Right lobe of liver (tissue), 6 donors: ENCODE measurements around the gene YJU2. TPM values are rescaled to one million over a fixed set of nuclear protein-coding genes. Genes with fewer than 3 reads are reported as not detected.

ENCODE experiments used
- ATAC-seq, 4 donors: fragments of 200-7000 bp; cut with Tn5 transposase; one replicate each; pipeline ENCODE4 v1.9.1; 2020; ENCODE audit warnings: mild to moderate bottlenecking in 4 of 4, moderate library complexity in 4 of 4
- DNase-seq, 3 donors: peaks; one replicate each; pipeline ENCODE4 v3.0.0-alpha.2; 2020
- H3K27ac ChIP-seq, 3 donors: fragments of 200-600 bp; one replicate each; pipeline ENCODE4 v1.8.0; 2022
- H3K27me3 ChIP-seq, 2 donors: fragments of 200-600 bp; one replicate each; pipeline ENCODE4 v1.8.0; 2022
- H3K36me3 ChIP-seq, 4 donors: fragments of 200-600 bp; sonication (generic) in 1 of 4; one replicate each; pipeline versions ENCODE4 v1.5.1 to v1.8.0; 2017 to 2022; ENCODE audit warnings: control low read depth in 1 of 4
- H3K4me1 ChIP-seq, 4 donors: fragments of 200-600 bp; sonication (generic) in 1 of 4; one replicate each; pipeline versions ENCODE4 v1.5.1 to v1.8.0; 2017 to 2022; ENCODE audit warnings: control low read depth in 1 of 4
- H3K4me3 ChIP-seq, 3 donors: fragments of 200-600 bp; one replicate each; pipeline ENCODE4 v1.8.0; 2022
- H3K9me3 ChIP-seq, 4 donors: fragments of 200-600 bp; sonication (generic) in 1 of 4; one replicate each; pipeline versions ENCODE4 v1.5.1 to v1.8.0; 2017 to 2022; ENCODE audit warnings: control low read depth in 1 of 4
- POLR2A ChIP-seq: fragments of 450-650 bp; IDR thresholded peaks from one replicate; pipeline ENCODE4 v1.6.1; 2017; ENCODE audit warnings: antibody characterized with exemption, mild to moderate bottlenecking
- WGBS: methylation state at CpG from one replicate; pipeline ENCODE4 v1.1.6; 2018; ENCODE audit warnings: low coverage, low lambda C conversion rate; ENCODE audit not compliant: insufficient coverage; ENCODE audit errors: missing lambda C conversion rate; 5-methylcytosine and 5-hydroxymethylcytosine counted together
- intact Hi-C, 2 donors: fragments of 100-400 bp; cut with DNase I; formaldehyde crosslinking; loops; one replicate each; pipeline versions ENCODE4 v1.11.2 to v1.14.1; 2022
- total RNA-seq, 6 experiments: library from RNA; depleted of rRNA in 2 of 6; stranded (reverse); fragments of >200 nt in 2 of 6; fragmentation: NEBNext Ultra II Directional in 3 of 6; extraction: Animal tissue kit (Norgen Biotek cat#: 25700) in 3 of 6; gene quantifications; one replicate each; pipeline versions ENCODE4 v1.1.0 to v1.2.4, GENCODE V29; 2016 to 2023
- TF ChIP-seq, protein P1 (sequence below), 4 donors: fragments of 200-600 bp in 3 of 4; fragments of 450-650 bp in 1 of 4; IDR thresholded peaks; one replicate each; pipeline versions ENCODE4 v1.5.1 to v1.8.0; 2016 to 2022; ENCODE audit warnings: antibody characterized with exemption in 4 of 4, mild to moderate bottlenecking in 2 of 4
- donor health status: DM: no; HTN: yes; CAD: no.
- donor health status: DM: no; HTN: no; CAD: no.
- donor health status: DM: no; HTN: no; CAD: no.
- donor health status: DM: no; HTN: yes; CAD: no.
- donor health status: DM: no; HTN: yes; CAD: no.

Gene YJU2
- total RNA-seq, 6 experiments from 2014 or later = 6.4 to 14.1 (median 8.9) TPM

DNA sequence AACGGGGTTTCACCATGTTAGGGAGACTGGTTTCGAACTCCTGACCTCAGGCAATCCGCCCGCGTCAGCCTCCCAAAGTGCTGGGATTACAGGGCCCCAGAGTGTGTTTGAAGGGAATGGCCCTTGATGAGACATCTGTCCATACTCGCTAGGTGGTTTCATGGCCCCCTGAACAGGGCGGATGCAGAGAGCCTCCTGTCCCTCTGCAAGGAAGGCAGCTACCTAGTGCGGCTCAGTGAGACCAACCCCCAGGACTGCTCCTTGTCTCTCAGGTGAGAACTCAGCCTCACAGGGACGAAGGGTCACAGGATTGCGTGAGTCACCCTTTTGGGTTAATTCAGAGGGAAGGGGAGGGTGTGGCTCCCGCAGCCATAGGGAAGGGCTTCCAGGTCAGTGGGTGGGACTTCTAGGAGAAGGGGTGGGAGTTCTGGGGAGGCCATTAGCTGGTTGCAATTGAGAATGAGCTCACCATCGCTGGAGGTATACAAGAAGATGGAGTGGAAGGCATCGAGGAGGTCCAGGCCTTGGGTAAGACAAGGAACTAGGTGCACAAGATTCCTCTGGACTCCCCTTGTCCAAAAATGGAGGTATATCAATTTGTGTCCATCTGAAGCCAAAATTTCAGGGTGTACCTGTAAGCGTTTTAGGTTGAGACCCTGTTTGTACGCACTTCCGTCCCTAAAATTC lies 41.4 kb downstream of the YJU2 start:
- Histone ChIP-seq H3K4me1 (peaks cover 0 to 8% (median 3%) of the 10 kb centered on the region in 4 donors), H3K36me3 (no peaks in the 10 kb centered on the region), H3K27me3 (no peaks in the 10 kb centered on the region), H3K4me3 (no peak overlapping the region), H3K9me3 (no peaks in the 10 kb centered on the region), H3K27ac (no peak overlapping the region)
- ATAC-seq (no peak), DNase-seq (no peak)
- TF ChIP-seq, protein P1, sequence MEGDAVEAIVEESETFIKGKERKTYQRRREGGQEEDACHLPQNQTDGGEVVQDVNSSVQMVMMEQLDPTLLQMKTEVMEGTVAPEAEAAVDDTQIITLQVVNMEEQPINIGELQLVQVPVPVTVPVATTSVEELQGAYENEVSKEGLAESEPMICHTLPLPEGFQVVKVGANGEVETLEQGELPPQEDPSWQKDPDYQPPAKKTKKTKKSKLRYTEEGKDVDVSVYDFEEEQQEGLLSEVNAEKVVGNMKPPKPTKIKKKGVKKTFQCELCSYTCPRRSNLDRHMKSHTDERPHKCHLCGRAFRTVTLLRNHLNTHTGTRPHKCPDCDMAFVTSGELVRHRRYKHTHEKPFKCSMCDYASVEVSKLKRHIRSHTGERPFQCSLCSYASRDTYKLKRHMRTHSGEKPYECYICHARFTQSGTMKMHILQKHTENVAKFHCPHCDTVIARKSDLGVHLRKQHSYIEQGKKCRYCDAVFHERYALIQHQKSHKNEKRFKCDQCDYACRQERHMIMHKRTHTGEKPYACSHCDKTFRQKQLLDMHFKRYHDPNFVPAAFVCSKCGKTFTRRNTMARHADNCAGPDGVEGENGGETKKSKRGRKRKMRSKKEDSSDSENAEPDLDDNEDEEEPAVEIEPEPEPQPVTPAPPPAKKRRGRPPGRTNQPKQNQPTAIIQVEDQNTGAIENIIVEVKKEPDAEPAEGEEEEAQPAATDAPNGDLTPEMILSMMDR (IDR thresholded peaks at IDR 0.05) = no peak
- TF ChIP-seq POLR2A = no peak
- intact Hi-C loops = no loop called here
- 85% methylated on average over 11 of the region's 16 CpGs for WGBS

DNA sequence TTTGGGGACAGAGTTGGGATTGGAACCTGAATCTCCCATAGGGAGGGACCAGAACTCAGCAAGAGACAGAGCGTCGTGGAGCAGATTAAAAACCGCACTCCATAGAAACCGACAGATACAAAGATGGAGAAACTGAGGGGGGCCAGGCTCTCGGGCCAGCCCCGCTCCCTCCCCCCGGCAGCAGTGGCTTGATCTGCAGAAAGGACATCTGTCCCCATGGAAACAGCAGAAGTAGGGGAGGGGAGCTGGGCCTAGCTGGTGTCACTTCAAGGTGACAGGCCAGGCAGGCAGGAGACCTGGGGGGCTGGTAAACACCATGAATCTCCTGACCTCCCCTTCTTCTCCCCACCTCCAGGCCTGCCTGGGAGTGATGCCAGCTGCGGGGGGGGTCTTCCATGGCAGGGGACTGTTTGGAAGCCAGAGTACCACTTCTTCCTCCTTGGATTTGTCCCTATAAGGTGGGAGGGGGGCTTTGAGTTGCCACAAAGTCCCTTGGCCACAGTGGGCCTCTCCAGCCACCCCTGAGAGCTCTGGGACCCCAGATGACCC lies 44.4 kb downstream of the YJU2 start:
- ATAC-seq = no peak
- WGBS = 88% methylated on average over 7 of the region's 8 CpGs
- intact Hi-C loops = no loop called here

DNA sequence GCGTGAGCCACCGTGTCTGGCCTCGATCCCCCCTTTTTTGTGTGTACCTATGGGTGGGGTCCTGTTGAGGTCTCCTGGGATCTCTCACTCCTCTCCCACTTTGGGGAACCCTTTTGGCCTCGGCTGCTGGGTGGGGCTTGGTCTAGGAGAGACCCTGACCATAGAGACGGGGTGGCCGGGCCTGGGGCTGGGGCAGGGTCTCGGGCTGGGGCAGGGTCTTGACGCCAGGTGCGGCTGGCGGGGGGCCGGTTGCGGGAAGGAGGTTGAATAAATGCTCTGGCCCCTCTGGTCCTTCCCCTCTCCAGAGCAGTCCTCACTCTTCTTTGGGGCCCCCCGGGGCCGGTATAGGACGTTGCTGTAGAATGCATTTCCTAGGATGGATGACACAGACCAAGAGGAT lies 45.6 kb downstream of the YJU2 start:
- TF ChIP-seq, protein P1 (IDR thresholded peaks at IDR 0.05) = no peak
- TF ChIP-seq POLR2A = no peak
- ATAC-seq (no peak), DNase-seq (no peak)
- no peaks in the 10 kb centered on the region for H3K9me3 ChIP-seq
- 100% methylated on average over 1 of the region's 15 CpGs for WGBS
- intact Hi-C loops = no loop called here
- H3K4me1 ChIP-seq = no peaks in the 10 kb centered on the region
- no peaks in the 10 kb centered on the region for H3K36me3 ChIP-seq
- H3K27me3 ChIP-seq = no peaks in the 10 kb centered on the region
- no peak overlapping the region for H3K4me3 ChIP-seq
- no peak overlapping the region for H3K27ac ChIP-seq

More for the DNA sequence above, 44.4 kb downstream of the YJU2 start:
- DNase-seq = no peak
- Histone ChIP-seq H3K36me3 (no peaks in the 10 kb centered on the region), H3K9me3 (no peaks in the 10 kb centered on the region), H3K27me3 (no peaks in the 10 kb centered on the region), H3K4me3 (no peak overlapping the region), H3K4me1 (no peaks in the 10 kb centered on the region), H3K27ac (no peak overlapping the region)
- TF ChIP-seq POLR2A = no peak
- TF ChIP-seq, protein P1 (IDR thresholded peaks at IDR 0.05) = no peak

DNA sequence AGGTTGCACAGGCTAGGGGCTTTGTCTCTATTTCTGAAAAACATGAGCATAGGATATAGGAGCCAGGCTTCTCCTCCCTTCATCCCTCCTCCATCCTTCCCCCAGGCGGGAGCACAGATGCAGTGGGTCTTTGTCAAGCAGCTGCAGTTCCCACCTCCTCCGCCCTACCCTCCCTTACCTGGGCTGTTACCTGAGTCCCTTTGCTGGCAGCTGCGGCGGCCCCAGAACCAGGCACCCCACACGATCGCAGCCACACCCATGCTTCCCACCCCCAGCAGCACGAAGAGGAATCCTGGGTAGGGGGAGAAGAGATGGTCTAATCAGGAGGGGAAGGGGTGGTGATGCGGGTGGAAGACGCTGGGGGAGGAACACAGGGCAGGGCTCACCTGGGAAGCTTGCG lies 47.5 kb downstream of the YJU2 start:
- ATAC-seq (no peak), DNase-seq (no peak)
- Histone ChIP-seq H3K27ac (no peak overlapping the region), H3K27me3 (no peaks in the 10 kb centered on the region), H3K4me3 (no peak overlapping the region), H3K9me3 (no peaks in the 10 kb centered on the region), H3K36me3 (no peaks in the 10 kb centered on the region), H3K4me1 (no peaks in the 10 kb centered on the region)
- intact Hi-C loops = no loop called here
- TF ChIP-seq, protein P1 (IDR thresholded peaks at IDR 0.05) = no peak
- no peak for TF ChIP-seq POLR2A
- WGBS = 78% methylated on average over 7 of the region's 10 CpGs
